Natural killer cell (primary cell): Measurements from ENCODE around the gene CYP26B1. TPM values are rescaled to one million over a fixed set of nuclear protein-coding genes. Genes with fewer than 3 reads are reported as not detected.

Source experiments
- ATAC-seq, 3 donors: fragments of 150-1000 bp in 2 of 3; fragments of 200-7000 bp in 1 of 3; cut with Tn5 transposase; 1 replicate in 1 of 3; 2 replicates in 2 of 3; pipeline ENCODE4 v1.10.0; 2021; ENCODE audit warnings: mild to moderate bottlenecking in 2 of 3, moderate library complexity in 2 of 3
- DNase-seq, 2 donors: peaks; one replicate each; pipeline versions ENCODE4 v3.0.0 to v3.0.0-alpha.2; 2013 to 2021; ENCODE audit warnings: mixed read lengths in 1 of 2
- H3K27ac ChIP-seq: one replicate; pipeline ENCODE4 v1.5.1; 2013; ENCODE audit warnings: mild to moderate bottlenecking, low read length
- H3K27me3 ChIP-seq: one replicate; pipeline ENCODE4 v1.6.1; 2013; ENCODE audit warnings: low read length; ENCODE audit not compliant: control insufficient read depth, insufficient read depth
- H3K36me3 ChIP-seq: one replicate; pipeline ENCODE4 v1.6.1; 2013; ENCODE audit warnings: low read length; ENCODE audit not compliant: control insufficient read depth, insufficient read depth
- H3K4me1 ChIP-seq: one replicate; pipeline ENCODE4 v1.6.1; 2013; ENCODE audit warnings: low read length; ENCODE audit not compliant: control insufficient read depth, insufficient read depth
- H3K4me3 ChIP-seq: one replicate; pipeline ENCODE4 v1.5.1; 2013; ENCODE audit warnings: low read length
- H3K9me3 ChIP-seq: one replicate; pipeline ENCODE4 v1.6.1; 2013; ENCODE audit warnings: low read length; ENCODE audit not compliant: control insufficient read depth, insufficient read depth
- H3K27ac Mint-ChIP-seq, 2 donors: one replicate each; pipeline ENCODE4 v1.8.0; 2022; ENCODE audit warnings: mild to moderate bottlenecking in 2 of 2, mixed read lengths in 2 of 2, moderate library complexity in 1 of 2
- H3K27me3 Mint-ChIP-seq, 2 donors: one replicate each; pipeline ENCODE4 v1.8.0; 2022; ENCODE audit warnings: low read depth in 2 of 2, mixed read lengths in 2 of 2
- H3K36me3 Mint-ChIP-seq: one replicate; pipeline ENCODE4 v1.8.0; 2022; ENCODE audit warnings: mixed read lengths
- H3K4me1 Mint-ChIP-seq, 2 donors: one replicate each; pipeline ENCODE4 v1.8.0; 2022; ENCODE audit warnings: mixed read lengths in 2 of 2
- H3K4me3 Mint-ChIP-seq: one replicate; pipeline ENCODE4 v1.8.0; 2022; ENCODE audit warnings: mild to moderate bottlenecking, moderate library complexity, mixed read lengths
- H3K9me3 Mint-ChIP-seq, 2 donors: one replicate each; pipeline ENCODE4 v1.8.0; 2022; ENCODE audit warnings: mixed read lengths in 2 of 2
- WGBS: methylation state at CpG from one replicate; pipeline ENCODE4 v1.1.7; 2013; ENCODE audit warnings: missing lambda C conversion rate; ENCODE audit not compliant: insufficient coverage; 5-methylcytosine and 5-hydroxymethylcytosine counted together
- intact Hi-C: fragments of 100-400 bp; cut with micrococcal nuclease; formaldehyde crosslinking; loops from one replicate; pipeline ENCODE4 v1.14.2; 2022
- total RNA-seq, 4 donors: library from RNA; stranded (reverse); fragments of 120-200 nt in 1 of 4; gene quantifications; one replicate each; pipeline versions ENCODE4 v1.2.3 to v1.2.4, GENCODE V29; 2013 to 2022
- TF ChIP-seq, protein P1 (sequence below): fragments of 200-600 bp; IDR thresholded peaks from one replicate; pipeline ENCODE4 v1.8.0; 2022; ENCODE audit warnings: antibody characterized with exemption

The CYP26B1 gene
- total RNA-seq, 3 donors from 2014 or later (not counting 1 experiment from before 2014, with no cell fraction given), result not detected

DNA sequence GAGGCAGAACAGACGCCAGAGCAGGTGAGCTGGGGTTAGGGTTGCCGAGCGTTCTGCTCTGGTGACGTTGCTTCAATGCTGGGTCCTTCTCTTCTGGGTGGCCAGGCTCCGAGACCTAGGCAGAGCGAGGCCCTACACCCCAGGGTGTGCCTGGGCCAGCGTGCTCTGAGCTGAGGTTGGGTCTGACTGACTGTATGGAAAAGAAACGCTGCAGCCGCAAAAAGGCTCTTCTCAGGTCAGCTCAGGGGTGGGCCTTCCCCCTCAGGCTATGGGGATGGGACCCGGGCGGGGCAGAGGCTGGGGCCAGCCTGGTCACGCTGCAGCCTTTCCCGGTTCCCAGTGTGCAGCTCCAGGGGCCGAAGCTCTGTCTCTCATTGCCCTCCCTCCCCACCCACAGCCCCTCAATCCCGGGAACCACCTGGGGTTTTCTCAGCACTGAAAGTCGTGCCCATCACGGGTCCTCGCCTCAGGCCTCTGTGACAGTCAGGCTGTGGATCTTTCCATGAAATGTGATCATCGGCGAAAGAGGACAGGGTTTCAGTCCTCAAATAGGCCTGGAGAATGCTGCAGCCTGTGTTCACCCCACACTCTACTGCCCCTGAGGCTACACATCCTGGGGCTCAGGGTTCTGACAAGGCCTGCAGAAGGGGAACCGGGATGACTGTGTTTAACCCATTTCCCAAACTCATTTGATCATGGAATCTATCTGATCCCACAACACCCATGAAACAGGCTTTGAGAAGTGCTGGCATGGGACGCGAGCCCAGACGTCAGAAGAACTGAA lies 19.4 kb downstream of the CYP26B1 start:
- Mint-ChIP-seq H3K9me3 (no peaks in the 10 kb centered on the region), H3K27ac (no peak overlapping the region), H3K27me3 (no peaks in the 10 kb centered on the region), H3K4me1 (no peaks in the 10 kb centered on the region), H3K4me3 (no peak overlapping the region), H3K36me3 (no peaks in the 10 kb centered on the region)
- Histone ChIP-seq H3K4me3 (no peak overlapping the region), H3K27ac (no peak overlapping the region), H3K36me3 (no peaks in the 10 kb centered on the region), H3K4me1 (no peaks in the 10 kb centered on the region), H3K9me3 (no peaks in the 10 kb centered on the region), H3K27me3 (no peaks in the 10 kb centered on the region)
- no peak for ATAC-seq
- peak in 1 of 2 donors; percentile 11 for DNase-seq
- intact Hi-C loops, result no loop called here
- TF ChIP-seq, protein P1, sequence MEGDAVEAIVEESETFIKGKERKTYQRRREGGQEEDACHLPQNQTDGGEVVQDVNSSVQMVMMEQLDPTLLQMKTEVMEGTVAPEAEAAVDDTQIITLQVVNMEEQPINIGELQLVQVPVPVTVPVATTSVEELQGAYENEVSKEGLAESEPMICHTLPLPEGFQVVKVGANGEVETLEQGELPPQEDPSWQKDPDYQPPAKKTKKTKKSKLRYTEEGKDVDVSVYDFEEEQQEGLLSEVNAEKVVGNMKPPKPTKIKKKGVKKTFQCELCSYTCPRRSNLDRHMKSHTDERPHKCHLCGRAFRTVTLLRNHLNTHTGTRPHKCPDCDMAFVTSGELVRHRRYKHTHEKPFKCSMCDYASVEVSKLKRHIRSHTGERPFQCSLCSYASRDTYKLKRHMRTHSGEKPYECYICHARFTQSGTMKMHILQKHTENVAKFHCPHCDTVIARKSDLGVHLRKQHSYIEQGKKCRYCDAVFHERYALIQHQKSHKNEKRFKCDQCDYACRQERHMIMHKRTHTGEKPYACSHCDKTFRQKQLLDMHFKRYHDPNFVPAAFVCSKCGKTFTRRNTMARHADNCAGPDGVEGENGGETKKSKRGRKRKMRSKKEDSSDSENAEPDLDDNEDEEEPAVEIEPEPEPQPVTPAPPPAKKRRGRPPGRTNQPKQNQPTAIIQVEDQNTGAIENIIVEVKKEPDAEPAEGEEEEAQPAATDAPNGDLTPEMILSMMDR, result no peak
- WGBS, result 89% methylated on average over 24 of the region's 24 CpGs

DNA sequence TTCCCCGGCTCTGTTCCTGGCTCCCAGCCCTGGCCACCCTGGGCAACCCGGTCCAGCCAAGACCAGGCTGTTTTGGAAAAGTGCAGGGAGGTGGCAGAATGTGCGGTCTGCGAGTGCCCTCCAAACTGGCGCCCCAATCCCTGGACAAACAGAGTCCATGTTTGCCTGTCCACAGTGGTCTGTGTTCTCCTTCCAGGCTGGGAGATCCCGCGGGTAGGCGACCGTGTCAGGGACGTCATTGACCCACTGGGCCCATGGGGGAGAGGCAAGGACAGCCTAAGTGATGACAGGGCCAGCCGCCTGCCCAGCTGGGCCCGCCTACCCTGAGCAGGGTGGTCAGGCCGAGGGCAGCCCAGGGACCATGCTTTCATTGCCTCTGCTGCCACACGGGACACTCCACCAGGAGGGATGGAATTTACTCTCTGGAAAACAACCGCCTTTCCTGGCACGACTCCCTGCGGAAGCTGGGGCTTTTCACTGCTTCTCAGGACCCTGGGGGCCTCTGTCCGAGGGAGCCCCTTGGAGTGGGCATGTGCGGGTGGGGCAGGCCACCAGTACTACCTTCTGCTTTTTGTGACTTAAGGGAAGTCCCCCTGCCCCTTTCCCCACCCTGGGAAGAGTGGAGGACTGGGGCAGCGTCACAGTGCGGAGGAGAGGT lies 20.1 kb downstream of the CYP26B1 start:
- Histone ChIP-seq H3K36me3 (no peaks in the 10 kb centered on the region), H3K9me3 (no peaks in the 10 kb centered on the region), H3K4me1 (no peaks in the 10 kb centered on the region), H3K4me3 (no peak overlapping the region), H3K27me3 (no peaks in the 10 kb centered on the region), H3K27ac (no peak overlapping the region)
- Mint-ChIP-seq H3K4me3 (no peak overlapping the region), H3K27ac (no peak overlapping the region), H3K9me3 (no peaks in the 10 kb centered on the region), H3K27me3 (peaks cover 3 to 6% of the 10 kb centered on the region in 2 donors), H3K36me3 (no peaks in the 10 kb centered on the region), H3K4me1 (no peaks in the 10 kb centered on the region)
- WGBS, result 88% methylated on average over 21 of the region's 21 CpGs
- intact Hi-C loops, result no loop called here
- no peak for ATAC-seq
- TF ChIP-seq, protein P1, result no peak
- peak in 1 of 2 donors; percentile 9 for DNase-seq

- no peak overlapping the region for H3K4me3 ChIP-seq
- 77% methylated on average over 10 of the region's 10 CpGs for WGBS
Observed at GRCh38 chr2:72126186-72127100, 21.2 kb downstream of the CYP26B1 start.

More at GRCh38 chr2:72126186-72127100, 21.2 kb downstream of the CYP26B1 start:
- Histone ChIP-seq H3K27me3 (no peaks in the 10 kb centered on the region), H3K9me3 (peaks cover 3% of the 10 kb centered on the region), H3K36me3 (no peaks in the 10 kb centered on the region), H3K4me1 (no peaks in the 10 kb centered on the region), H3K27ac (no peak overlapping the region)
- ATAC-seq (no peak), DNase-seq (no peak)
- Mint-ChIP-seq H3K27ac (no peak overlapping the region), H3K4me1 (no peaks in the 10 kb centered on the region), H3K27me3 (peaks cover 3 to 17% of the 10 kb centered on the region in 2 donors), H3K36me3 (peaks cover 3% of the 10 kb centered on the region), H3K9me3 (peaks cover 0 to 1% of the 10 kb centered on the region in 2 donors), H3K4me3 (no peak overlapping the region)
- TF ChIP-seq, protein P1, result no peak
- intact Hi-C loops, result no loop called here
